Measurements from ENCODE around the gene ATP11A. TPM values are rescaled to one million over a fixed set of nuclear protein-coding genes. Genes with fewer than 3 reads are reported as not detected.

The ATP11A gene
- total and polyA plus RNA-seq, 9 of the 15 experiments (the other 6 are each of a cell fraction or from before 2014, with no cell fraction given), result 0.38 to 34.2 (median 4.2) TPM

GRCh38 chr13:112729408-112729807, 39.6 kb downstream of the ATP11A start:
- Histone ChIP-seq H2AFZ (ENCODE audit: low read depth, low read length) (no peak overlapping the region), H4K20me1 (replicated peaks; ENCODE audit: control insufficient read depth, insufficient read depth, low read length) (peaks cover 36% of the 10 kb centered on the region), H3K9ac (ENCODE audit: insufficient read depth in 1 of 2, low read depth in 2 of 2, low read length in 2 of 2) (peak overlapping the region in 1 of 2 experiments; percentile 74; a peak in 2 of 4 replicates), H3K36me3 (ENCODE audit: control insufficient read depth, insufficient read depth, low read length) (no peaks in the 10 kb centered on the region), H3K4me3 (no peak overlapping the region), H3K9me1 (ENCODE audit: control insufficient read depth, insufficient read depth, low read length) (no peaks in the 10 kb centered on the region), H3K27me3 (ENCODE audit: control insufficient read depth in 2 of 2, insufficient read depth in 2 of 2, low read length in 2 of 2) (no peaks in the 10 kb centered on the region), H3K79me2 (ENCODE audit: control insufficient read depth, insufficient read depth, low read length) (peaks cover 54% of the 10 kb centered on the region), H3K9me3 (replicated peaks; ENCODE audit: control insufficient read depth, insufficient read depth, low read depth, low read length) (no peaks in the 10 kb centered on the region), H3K4me1 (replicated peaks in 1 of 2; ENCODE audit: control insufficient read depth in 2 of 2, insufficient read depth in 2 of 2, low read length in 2 of 2) (peaks cover 20 to 46% of the 10 kb centered on the region in 2 experiments; a peak in 4 of 5 replicates), H3K4me2 (ENCODE audit: insufficient read depth, low read length) (no peak overlapping the region), H3K27ac (ENCODE audit: extremely low read depth, low read depth, low read length) (no peak overlapping the region)
- POLR2A ChIA-PET, result no interaction called here
- TF ChIP-seq MEF2A (IDR thresholded peaks at IDR 0.05; ENCODE audit: control insufficient read depth, low read depth, low read length) (peak; percentile 83; the same call in 1 of the 2 replicates), MBD1 (CRISPR knock-in tag; IDR thresholded peaks at IDR 0.05) (0 out of 2 replicates have a peak, but pooled peaks have one; percentile 74), MEF2D (tag; conservative IDR thresholded peaks at IDR 0.05; ENCODE audit: low read depth) (peak; percentile 66; the same call in 1 of the 2 replicates), THRB (CRISPR knock-in tag; conservative IDR thresholded peaks at IDR 0.05) (no peak)
- no TSS peak for BruUV-seq (replicated peaks)
- 63% methylated on average over 22 of the region's 22 CpGs for WGBS (ENCODE audit: insufficient coverage, low coverage, missing lambda C conversion rate)
- ATAC-seq (no peak), DNase-seq (ENCODE audit: extremely low read depth in 1 of 4, low spot score in 3 of 4) (peak in 1 of 4 experiments; percentile 27), FAIRE-seq (no peak)
- intact Hi-C loops (cut with micrococcal nuclease), result no loop called here
- in situ Hi-C loops (cut with MboI), result no loop called here
- CTCF ChIA-PET (ENCODE audit: low intra/inter-chr PET ratio), result no interaction called here
